ENCODE results near the gene SLAMF1. TPM values are rescaled to one million over a fixed set of nuclear protein-coding genes. Genes with fewer than 3 reads are reported as not detected.
A peak's percentile ranks its signal among the peaks of the same experiment; 100 is the strongest.

The SLAMF1 gene
- total and polyA plus RNA-seq, 12 donors, result 0.17 to 3.8 (median 0.32) TPM; not detected in 4

GRCh38 chr1:160608514-160608913 is 38.3 kb downstream of the SLAMF1 start:
- no peak for ATAC-seq
- H3K27me3 ChIP-seq, result peaks cover 0 to 32% (median 4%) of the 10 kb centered on the region in 7 donors
- H3K9me3 ChIP-seq, result peaks cover 0 to 18% (median 0%) of the 10 kb centered on the region in 11 donors
- H3K4me1 ChIP-seq, result peaks cover 0 to 12% (median 0%) of the 10 kb centered on the region in 9 donors
- TF ChIP-seq CTCF (IDR thresholded peaks at IDR 0.05), result no peak
- H3K4me3 ChIP-seq, result no peak overlapping the region
- intact Hi-C loops (cut with DNase I), result loop anchor here in 4 of 10 donors (2.0 to 5.0 kb wide), 3 partner anchors 180 to 266 kb away; partner anchors contain the start of genes COPA (in 1 of the 4) and NCSTN (in 1 of the 4)
- no peak for DNase-seq
- WGBS, 2 donors, result 48 to 49% methylated on average over 2 of the region's 2 CpGs
- H3K36me3 ChIP-seq, result no peaks in the 10 kb centered on the region
- no peak overlapping the region for H3K27ac ChIP-seq

- ATAC-seq (no peak), DNase-seq (no peak)
- Histone ChIP-seq H3K4me1 (peaks cover 0 to 12% (median 0%) of the 10 kb centered on the region in 9 donors), H3K9me3 (peaks cover 0 to 18% (median 0%) of the 10 kb centered on the region in 11 donors), H3K27me3 (peaks cover 0 to 27% (median 4%) of the 10 kb centered on the region in 7 donors), H3K4me3 (no peak overlapping the region), H3K36me3 (no peaks in the 10 kb centered on the region), H3K27ac (peak overlapping the region in 1 of 10 donors; percentile 32)
- intact Hi-C loops (cut with DNase I), result loop anchor here in 4 of 10 donors (2.0 to 5.0 kb wide), 3 partner anchors 179 to 266 kb away; partner anchors contain the start of genes COPA (in 1 of the 4) and NCSTN (in 1 of the 4)
- WGBS, 2 donors, result 67 to 72% methylated on average over 6 of the region's 6 CpGs
- no peak for TF ChIP-seq CTCF (IDR thresholded peaks at IDR 0.05)
These were observed 38.8 kb downstream of the SLAMF1 start for GRCh38 chr1:160608057-160608456.

- no peak for TF ChIP-seq CTCF (IDR thresholded peaks at IDR 0.05)
- peak in 1 of 8 donors; percentile 21 for ATAC-seq
- WGBS, 2 donors, result 88 to 90% methylated on average over 1 of the region's 1 CpG
- no peaks in the 10 kb centered on the region for H3K36me3 ChIP-seq
- H3K27ac ChIP-seq, result peak overlapping the region in 1 of 10 donors; percentile 32
- H3K9me3 ChIP-seq, result peaks cover 0 to 19% (median 0%) of the 10 kb centered on the region in 11 donors
- no peak for DNase-seq
- H3K4me3 ChIP-seq, result no peak overlapping the region
- peaks cover 0 to 26% (median 4%) of the 10 kb centered on the region in 7 donors for H3K27me3 ChIP-seq
- intact Hi-C loops (cut with DNase I), result loop anchor here in 9 of 10 donors (1.0 to 5.0 kb wide), 6 partner anchors 175 to 265 kb away; partner anchors contain the start of genes COPA (in 1 of the 9) and NCSTN (in 1 of the 9)
- peaks cover 0 to 12% (median 0%) of the 10 kb centered on the region in 9 donors for H3K4me1 ChIP-seq
These were observed 39.2 kb downstream of the SLAMF1 start for GRCh38 chr1:160607672-160608032.

GRCh38 chr1:160607011-160607671 is 39.7 kb downstream of the SLAMF1 start:
- intact Hi-C loops (cut with DNase I), result loop anchor here in 8 of 10 donors (1.0 to 5.0 kb wide), 6 partner anchors 174 to 265 kb away; partner anchors contain the start of genes COPA (in 1 of the 8) and NCSTN (in 1 of the 8)
- TF ChIP-seq CTCF (IDR thresholded peaks at IDR 0.05), result peak; percentile 41 to 77 (median 66)
- ATAC-seq (peak; percentile 69 to 92 (median 87)), DNase-seq (peak in 1 of 2 donors; percentile 36)
- Histone ChIP-seq H3K4me1 (peaks cover 0 to 12% (median 0%) of the 10 kb centered on the region in 9 donors), H3K9me3 (peaks cover 0 to 24% (median 0%) of the 10 kb centered on the region in 11 donors), H3K36me3 (no peaks in the 10 kb centered on the region), H3K27ac (peak overlapping the region in 1 of 10 donors; percentile 39), H3K27me3 (peaks cover 0 to 21% (median 4%) of the 10 kb centered on the region in 7 donors), H3K4me3 (no peak overlapping the region)
- 33 to 35% methylated on average over 3 of the region's 3 CpGs for WGBS, 2 donors

All from heart right ventricle (tissue), 16 donors.